Measurements from ENCODE around the gene ARF1.

The ARF1 gene

GRCh38 chr1:228114827-228115226 lies 32.3 kb downstream of the ARF1 start:
- no peak overlapping the region for H3K4me3 ChIP-seq (ENCODE audit: low read depth, low read length)
- DNase-seq (ENCODE audit: low read depth): no peak
- TF ChIP-seq CTCF (IDR thresholded peaks at IDR 0.05; ENCODE audit: low read depth, low read length) (no peak), POLR2A (IDR thresholded peaks at IDR 0.05; ENCODE audit: extremely low read depth, insufficient read length) (no peak), MAX (IDR thresholded peaks at IDR 0.05; ENCODE audit: low read depth, low read length) (no peak), MYC (IDR thresholded peaks at IDR 0.05; ENCODE audit: low read depth, low read length) (no peak)

- no peak overlapping the region for H3K4me3 ChIP-seq (ENCODE audit: low read depth, low read length)
- DNase-seq (ENCODE audit: low read depth): no peak
- TF ChIP-seq CTCF (IDR thresholded peaks at IDR 0.05; ENCODE audit: low read depth, low read length): no peak
- no peak for TF ChIP-seq MYC (IDR thresholded peaks at IDR 0.05; ENCODE audit: low read depth, low read length)
- no peak for TF ChIP-seq POLR2A (IDR thresholded peaks at IDR 0.05; ENCODE audit: extremely low read depth, insufficient read length)
- TF ChIP-seq MAX (IDR thresholded peaks at IDR 0.05; ENCODE audit: low read depth, low read length): no peak
Measured at GRCh38 chr1:228117335-228117734, 34.8 kb downstream of the ARF1 start.

- no peak overlapping the region for H3K4me3 ChIP-seq (ENCODE audit: low read depth, low read length)
- DNase-seq (ENCODE audit: low read depth): no peak
- TF ChIP-seq POLR2A (IDR thresholded peaks at IDR 0.05; ENCODE audit: extremely low read depth, insufficient read length) (no peak), MAX (IDR thresholded peaks at IDR 0.05; ENCODE audit: low read depth, low read length) (no peak), CTCF (IDR thresholded peaks at IDR 0.05; ENCODE audit: low read depth, low read length) (no peak), MYC (IDR thresholded peaks at IDR 0.05; ENCODE audit: low read depth, low read length) (no peak)
Measured at GRCh38 chr1:228118040-228118439, 35.5 kb downstream of the ARF1 start.

- H3K4me3 ChIP-seq (ENCODE audit: low read depth, low read length): no peak overlapping the region
- TF ChIP-seq MYC (IDR thresholded peaks at IDR 0.05; ENCODE audit: low read depth, low read length) (no peak), CTCF (IDR thresholded peaks at IDR 0.05; ENCODE audit: low read depth, low read length) (no peak), MAX (IDR thresholded peaks at IDR 0.05; ENCODE audit: low read depth, low read length) (no peak), POLR2A (IDR thresholded peaks at IDR 0.05; ENCODE audit: extremely low read depth, insufficient read length) (no peak)
- DNase-seq (ENCODE audit: low read depth): no peak
Measured at GRCh38 chr1:228120351-228120750, 37.8 kb downstream of the ARF1 start.

GRCh38 chr1:228120857-228121489 lies 38.5 kb downstream of the ARF1 start:
- no peak for TF ChIP-seq MYC (IDR thresholded peaks at IDR 0.05; ENCODE audit: low read depth, low read length)
- TF ChIP-seq POLR2A (IDR thresholded peaks at IDR 0.05; ENCODE audit: extremely low read depth, insufficient read length): no peak
- no peak for TF ChIP-seq MAX (IDR thresholded peaks at IDR 0.05; ENCODE audit: low read depth, low read length)
- TF ChIP-seq CTCF (IDR thresholded peaks at IDR 0.05; ENCODE audit: low read depth, low read length): no peak
- no peak overlapping the region for H3K4me3 ChIP-seq (ENCODE audit: low read depth, low read length)
- no peak for DNase-seq (ENCODE audit: low read depth)

All from NB4 (cell line).